Stimulated activated naive CD8-positive, alpha-beta T cell treated with anti-CD3 and anti-CD28 coated beads, Interleukin-15, Interleukin-2, amounts not matched to agents 100 U/mL and 50 U/mL, for 24 hours (primary cell): ENCODE measurements around the gene LUC7L.
"Not testable (repeated sequence)": the region's sequence is repeated elsewhere in the genome, so short reads cannot be mapped to it uniquely, and the experiment has no call there.

Experiments
- ATAC-seq: fragments of 150-1000 bp; cut with Tn5 transposase; one replicate; pipeline ENCODE4 v1.10.0; 2021
- DNase-seq: peaks from one replicate; pipeline ENCODE4 v3.0.0; 2021

Gene LUC7L

DNA sequence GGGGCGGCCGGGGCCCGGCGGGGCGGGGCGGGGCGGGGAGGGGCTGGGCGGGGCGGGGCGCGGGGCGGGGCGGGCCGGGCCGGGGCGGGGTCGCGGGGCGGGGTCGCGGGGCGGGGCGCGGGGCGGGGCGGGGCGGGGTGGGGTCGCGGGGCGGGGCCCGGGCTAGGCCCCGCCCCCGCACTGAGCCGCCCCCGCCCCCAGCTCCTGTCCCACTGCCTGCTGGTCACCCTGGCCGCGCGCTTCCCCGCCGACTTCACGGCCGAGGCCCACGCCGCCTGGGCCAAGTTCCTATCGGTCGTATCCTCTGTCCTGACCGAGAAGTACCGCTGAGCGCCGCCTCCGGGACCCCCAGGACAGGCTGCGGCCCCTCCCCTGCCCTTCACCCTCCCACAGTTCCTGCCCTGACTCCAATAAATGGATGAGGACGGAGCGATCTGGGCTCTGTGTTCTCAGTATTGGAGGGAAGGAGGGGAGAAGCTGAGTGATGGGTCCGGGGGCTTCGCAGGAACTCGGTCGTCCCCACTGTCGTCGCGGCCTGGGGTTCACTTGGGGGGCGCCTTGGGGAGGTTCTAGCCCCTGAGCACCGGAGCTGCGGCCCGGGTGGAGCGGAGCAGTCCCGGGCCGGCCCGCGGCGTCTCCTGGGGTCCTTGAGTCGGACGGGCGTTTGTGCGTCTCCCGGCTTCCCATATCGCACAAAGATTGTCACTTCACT is 64.3 kb downstream of the LUC7L start:
- DNase-seq, result no peak
- ATAC-seq, result no peak

DNA sequence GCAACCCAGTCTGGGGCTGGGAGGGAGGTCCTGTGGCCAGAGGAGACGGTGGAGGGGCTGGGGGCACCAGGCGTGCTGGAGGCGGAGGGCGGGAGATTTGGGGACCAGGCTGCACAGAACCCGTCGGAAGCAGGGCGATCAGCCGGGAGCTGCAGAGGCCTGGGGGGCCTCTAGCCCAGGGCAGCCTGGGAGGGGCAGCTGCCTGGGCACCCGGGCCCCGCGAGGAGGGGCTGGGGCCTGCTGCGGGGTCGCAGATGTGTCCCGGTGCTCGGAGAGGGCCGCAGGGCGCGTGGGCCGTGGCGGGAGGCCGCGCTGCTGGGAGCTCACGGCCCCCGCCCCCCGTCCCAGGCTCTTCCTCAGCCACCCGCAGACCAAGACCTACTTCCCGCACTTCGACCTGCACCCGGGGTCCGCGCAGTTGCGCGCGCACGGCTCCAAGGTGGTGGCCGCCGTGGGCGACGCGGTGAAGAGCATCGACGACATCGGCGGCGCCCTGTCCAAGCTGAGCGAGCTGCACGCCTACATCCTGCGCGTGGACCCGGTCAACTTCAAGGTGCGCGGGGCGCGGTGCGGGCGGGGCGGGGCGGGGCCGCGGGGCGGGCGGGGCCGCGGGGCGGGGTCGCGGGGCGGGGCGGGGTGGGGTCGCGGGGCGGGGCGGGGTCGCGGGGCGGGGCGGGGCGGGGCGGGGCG is 65.0 kb downstream of the LUC7L start:
- DNase-seq, result not testable (repeated sequence)
- peak; percentile 22 for ATAC-seq

DNA sequence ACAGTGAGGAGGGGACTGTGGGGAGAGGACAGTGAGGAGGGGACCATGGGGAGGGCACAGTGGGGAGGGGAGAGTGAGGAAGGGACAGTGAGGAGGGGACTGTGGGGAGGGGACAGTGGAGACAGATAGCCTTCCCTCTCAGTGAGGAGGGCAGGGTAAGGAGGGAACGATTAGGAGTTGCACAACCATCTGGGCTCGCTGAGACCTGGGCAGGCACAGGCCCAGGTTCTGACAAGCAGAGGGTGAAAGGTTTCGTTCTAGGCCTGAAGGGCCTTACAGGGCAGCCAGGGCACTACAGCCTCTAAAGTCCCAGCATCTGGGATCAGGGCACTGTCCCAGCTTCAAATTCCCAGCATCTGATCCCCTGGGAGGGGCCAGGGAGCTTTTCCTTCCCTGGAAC is 65.6 kb downstream of the LUC7L start:
- DNase-seq, result not testable (repeated sequence)
- ATAC-seq, result peak; percentile 32

DNA sequence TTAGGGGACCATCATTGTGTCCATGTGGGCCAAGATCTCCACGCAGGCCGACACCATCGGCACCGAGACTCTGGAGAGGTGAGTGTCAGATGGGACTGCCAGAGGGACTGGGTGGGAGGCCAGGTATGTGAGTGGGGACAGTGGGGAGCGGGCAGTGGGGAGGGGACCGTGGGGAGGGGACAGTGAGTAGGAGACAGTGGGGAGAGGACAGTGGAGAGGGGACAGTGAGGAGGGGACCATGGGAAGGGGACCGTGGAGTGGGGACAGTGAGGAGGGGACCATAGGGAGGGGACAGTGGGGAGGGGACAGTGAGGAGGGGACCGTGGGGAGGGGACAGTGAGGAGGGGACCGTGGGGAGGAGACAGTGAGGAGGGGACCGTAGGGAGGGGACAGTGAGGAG is 66.1 kb downstream of the LUC7L start:
- not testable (repeated sequence) for DNase-seq, ATAC-seq

DNA sequence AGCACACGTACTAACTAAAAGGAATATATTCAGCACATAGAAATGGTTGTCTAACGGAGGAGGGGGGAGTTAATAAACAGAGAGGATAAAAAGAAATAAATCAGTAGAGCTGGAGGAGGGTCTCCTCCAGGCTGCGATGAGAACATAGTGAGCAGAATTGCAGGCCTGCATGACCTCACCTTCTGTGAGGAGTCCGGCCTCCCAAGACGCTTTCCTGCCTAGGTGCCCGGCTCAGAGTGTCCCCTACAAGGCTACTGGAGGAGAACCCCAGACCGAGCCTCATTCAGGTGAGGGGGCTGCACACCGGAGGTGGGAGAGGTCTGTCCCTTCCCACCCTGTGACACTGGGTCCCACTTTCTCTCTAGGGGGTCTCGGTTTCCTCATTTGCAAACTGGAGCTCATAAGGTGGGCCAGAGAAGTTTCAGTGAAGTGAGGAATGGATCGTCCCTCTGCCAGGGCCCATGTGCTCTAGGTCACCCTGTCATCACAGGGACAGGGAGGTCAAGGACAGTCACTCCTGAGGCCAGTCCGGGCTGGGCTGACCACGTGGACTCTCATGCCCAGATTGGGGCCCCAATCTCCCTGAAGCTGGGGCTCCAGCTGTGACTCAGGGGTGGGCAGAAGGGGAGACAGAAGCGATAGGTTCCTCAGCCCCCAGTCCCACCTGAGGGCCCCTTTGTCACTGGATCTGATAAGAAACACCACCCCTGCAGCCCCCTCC is 66.8 kb downstream of the LUC7L start:
- DNase-seq (no peak), ATAC-seq (no peak)

DNA sequence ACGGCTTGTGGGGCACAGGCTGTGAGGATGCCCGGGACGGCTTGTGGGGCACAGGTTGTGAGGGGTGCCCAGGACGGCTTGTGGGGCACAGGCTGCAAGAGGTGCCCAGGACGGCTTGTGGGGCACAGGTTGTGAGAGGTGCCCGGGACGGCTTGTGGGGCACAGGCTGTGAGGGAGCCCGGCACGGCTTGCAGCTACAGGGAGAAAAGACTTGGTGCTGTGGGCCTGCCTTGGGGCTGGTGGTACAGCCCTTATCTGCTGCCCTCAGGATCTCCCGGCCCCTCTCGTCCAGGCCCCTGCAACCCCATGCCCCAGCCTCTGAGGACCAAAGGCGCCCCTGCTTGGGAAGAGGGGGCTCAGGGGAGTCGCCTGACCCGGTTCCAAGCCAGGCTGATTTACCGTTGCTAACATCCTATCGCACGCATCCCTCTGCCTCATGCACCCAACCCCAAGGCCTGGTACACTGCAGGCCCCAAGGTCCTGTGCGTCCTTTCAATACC is 68.5 kb downstream of the LUC7L start:
- DNase-seq, result no peak

DNA sequence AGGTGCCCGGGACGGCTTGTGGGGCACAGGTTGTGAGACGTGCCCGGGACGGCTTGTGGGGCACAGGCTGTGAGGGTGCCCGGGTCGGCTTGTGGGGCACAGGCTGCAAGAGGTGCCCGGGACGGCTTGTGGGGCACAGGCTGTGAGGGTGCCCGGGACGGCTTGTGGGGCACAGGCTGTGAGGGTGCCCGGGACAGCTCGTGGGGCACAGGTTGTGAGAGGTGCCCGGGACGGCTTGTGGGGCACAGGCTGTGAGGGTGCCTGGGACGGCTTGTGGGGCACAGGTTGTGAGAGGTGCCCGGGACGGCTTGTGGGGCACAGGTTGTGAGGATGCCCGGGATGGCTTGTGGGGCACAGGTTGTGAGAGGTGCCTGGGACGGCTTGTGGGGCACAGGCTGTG is 69.0 kb downstream of the LUC7L start:
- DNase-seq, ATAC-seq: not testable (repeated sequence)

More for the DNA sequence above, 68.5 kb downstream of the LUC7L start:
- ATAC-seq, result no peak

DNA sequence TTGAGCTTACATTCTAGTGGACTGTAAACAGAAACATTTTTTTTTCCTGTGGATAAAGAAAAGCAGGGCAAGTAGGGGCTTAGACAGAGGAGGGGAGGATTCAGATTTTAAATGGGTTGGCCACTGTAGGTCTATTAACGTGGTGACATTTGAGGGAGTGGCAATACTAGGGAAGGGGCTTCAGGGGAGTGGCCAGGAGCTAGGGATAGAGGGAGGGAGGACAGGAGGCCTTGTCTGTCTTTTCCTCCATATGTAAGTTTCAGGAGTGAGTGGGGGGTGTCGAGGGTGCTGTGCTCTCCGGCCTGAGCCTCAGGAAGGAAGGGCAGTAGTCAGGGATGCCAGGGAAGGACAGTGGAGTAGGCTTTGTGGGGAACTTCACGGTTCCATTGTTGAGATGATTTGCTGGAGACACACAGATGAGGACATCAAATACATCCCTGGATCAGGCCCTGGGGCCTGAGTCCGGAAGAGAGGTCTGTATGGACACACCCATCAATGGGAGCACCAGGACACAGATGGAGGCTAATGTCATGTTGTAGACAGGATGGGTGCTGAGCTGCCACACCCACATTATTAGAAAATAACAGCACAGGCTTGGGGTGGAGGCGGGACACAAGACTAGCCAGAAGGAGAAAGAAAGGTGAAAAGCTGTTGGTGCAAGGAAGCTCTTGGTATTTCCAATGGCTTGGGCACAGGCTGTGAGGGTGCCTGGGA is 70.0 kb downstream of the LUC7L start:
- no peak for ATAC-seq
- no peak for DNase-seq

DNA sequence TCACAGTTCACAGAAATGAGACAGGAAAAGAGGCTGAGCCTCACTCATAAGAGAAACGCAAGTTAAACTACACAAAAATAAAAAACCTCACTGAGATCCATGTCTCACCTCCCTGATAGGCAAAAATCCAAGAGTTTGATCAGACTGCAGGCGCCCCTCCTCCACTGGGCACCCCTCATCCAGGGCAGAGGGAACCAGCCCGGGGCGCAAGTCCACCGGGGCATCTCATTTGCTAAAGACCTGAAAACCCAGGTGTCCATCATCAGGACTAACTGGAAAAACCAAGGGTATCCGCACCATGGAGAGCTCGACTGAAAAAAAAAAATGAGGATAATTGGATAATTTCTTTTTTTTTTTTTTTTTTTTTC is 74.2 kb downstream of the LUC7L start:
- ATAC-seq (no peak), DNase-seq (no peak)

DNA sequence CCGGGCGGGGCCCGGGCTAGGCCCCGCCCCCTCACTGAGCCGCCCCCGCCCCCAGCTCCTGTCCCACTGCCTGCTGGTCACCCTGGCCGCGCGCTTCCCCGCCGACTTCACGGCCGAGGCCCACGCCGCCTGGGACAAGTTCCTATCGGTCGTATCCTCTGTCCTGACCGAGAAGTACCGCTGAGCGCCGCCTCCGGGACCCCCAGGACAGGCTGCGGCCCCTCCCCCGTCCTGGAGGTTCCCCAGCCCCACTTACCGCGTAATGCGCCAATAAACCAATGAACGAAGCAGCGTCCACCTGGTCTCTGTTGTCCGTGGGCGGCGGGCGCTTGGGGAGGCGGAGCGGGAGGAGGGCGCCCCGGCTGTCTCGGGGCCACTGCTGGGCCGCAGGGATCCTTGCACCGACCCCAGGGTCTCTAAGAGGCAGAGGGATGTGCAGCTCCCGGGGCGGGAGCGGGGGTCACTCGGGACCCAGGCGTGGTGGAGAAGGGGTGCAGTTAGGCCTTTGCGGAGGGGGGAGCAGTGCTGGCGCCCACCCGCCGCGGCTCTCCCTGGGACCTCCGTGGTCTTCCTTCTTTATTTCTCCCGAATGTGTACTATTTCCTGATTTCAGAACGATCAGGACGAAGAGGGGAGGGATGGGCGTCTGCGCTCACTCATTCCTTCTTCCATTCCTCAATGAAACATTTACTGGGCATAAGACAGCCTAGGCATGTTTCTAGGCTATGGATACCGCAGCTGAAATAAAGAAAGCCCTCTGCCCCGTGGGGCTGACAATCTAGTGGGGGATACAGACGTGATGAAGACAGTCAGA is 74.8 kb downstream of the LUC7L start:
- peak; percentile 24 for DNase-seq
- ATAC-seq, result no peak

DNA sequence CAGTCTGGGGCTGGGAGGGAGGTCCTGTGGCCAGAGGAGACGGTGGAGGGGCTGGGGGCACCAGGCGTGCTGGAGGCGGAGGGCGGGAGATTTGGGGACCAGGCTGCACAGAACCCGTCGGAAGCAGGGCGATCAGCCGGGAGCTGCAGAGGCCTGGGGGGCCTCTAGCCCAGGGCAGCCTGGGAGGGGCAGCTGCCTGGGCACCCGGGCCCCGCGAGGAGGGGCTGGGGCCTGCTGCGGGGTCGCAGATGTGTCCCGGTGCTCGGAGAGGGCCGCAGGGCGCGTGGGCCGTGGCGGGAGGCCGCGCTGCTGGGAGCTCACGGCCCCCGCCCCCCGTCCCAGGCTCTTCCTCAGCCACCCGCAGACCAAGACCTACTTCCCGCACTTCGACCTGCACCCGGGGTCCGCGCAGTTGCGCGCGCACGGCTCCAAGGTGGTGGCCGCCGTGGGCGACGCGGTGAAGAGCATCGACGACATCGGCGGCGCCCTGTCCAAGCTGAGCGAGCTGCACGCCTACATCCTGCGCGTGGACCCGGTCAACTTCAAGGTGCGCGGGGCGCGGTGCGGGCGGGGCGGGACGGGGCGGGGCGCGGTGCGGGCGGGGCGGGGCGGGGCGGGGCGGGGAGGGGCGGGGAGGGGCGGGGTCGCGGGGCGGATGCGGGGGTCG is 75.6 kb downstream of the LUC7L start:
- peak; percentile 38 for ATAC-seq
- DNase-seq, result not testable (repeated sequence)

DNA sequence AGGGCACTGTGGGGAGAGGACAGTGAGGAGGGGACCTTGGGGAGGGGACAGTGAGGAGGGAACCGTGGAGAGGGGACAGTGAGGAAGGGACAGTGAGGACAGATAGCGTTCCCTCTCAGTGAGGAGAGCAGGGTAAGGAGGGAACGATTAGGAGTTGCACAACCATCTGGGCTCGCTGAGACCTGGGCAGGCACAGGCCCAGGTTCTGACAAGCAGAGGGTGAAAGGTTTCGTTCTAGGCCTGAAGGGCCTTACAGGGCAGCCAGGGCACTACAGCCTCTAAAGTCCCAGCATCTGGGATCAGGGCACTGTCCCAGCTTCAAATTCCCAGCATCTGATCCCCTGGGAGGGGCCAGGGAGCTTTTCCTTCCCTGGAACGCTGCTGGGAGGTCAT is 76.1 kb downstream of the LUC7L start:
- not testable (repeated sequence) for DNase-seq, ATAC-seq

DNA sequence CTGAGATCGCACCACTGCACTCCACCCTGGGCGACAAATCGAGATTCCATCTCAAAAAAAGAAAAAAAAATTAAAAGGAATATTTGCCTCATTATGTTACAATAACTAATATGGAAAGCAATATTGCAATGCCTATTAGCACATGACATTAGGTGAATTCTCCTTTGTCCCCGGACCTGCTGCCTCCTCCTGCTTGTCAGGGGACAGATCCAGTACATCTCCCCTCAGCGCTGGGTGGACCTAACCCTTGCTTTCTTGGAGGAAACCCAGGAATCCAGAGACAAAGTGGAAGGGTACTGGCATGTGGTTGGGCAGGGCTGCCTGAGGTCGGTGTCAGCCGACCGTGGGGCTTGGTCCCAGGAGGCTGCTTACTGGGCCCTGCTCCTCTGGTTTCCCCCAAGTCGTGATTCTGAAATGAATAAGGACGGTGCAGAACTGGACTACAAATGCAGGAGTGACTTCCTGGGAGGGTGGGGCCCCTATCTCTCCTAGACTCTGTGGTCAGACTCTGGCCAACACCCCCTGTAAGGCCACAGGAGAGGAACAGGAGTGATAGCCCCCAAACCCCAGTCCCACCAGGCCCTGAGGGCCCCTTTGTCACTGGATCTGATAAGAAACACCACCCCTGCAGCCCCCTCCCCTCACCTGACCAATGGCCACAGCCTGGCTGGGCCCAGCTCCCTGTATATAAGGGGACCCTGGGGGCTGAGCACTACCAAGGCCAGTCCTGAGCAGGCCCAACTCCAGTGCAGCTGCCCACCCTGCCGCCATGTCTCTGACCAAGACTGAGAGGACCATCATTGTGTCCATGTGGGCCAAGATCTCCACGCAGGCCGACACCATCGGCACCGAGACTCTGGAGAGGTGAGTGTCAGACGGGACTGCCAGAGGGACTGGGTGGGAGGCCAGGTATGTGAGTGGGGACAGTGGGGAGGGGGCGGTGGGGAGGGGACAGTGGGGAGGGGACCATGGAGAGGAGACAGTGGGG is 76.8 kb downstream of the LUC7L start, which contains the start of gene HBZ:
Gene HBZ, plus strand, starts transcription at position 504 of the 988 bp plus-strand sequence. Its CDS starts 266 bp downstream, at position 770.
- peak; percentile 30 for ATAC-seq
- DNase-seq, result no peak

DNA sequence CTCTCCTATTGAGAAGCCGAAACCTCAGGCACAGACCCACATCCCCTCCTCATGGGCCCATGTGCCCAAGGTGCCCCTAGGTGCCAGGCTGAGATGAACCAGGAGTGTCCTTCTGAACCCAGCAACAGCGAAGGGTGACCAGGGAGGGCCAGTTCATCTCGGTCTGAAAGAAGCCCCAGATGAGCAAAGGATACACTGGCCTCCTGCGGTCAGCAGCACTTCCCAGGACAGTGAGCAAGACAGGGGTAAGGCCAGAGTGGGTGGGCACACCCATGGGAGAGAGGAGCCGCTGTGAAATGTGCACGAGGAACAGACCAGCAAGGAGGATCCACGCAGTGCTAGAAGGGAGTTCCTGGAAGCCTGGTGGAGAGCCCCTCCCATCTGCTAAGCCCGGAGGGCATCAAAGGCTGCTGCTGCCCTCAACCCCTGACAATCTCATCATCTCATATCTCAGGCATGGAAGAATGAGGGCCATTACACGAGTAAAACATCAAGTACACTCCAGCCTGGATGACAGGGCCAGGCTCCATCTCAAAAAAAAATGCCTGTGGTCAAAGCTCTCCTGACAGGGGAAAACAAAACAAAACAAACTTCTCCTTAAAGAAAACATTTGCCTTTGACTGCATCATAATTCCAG is 80.1 kb downstream of the LUC7L start:
- DNase-seq, result no peak
- no peak for ATAC-seq

DNA sequence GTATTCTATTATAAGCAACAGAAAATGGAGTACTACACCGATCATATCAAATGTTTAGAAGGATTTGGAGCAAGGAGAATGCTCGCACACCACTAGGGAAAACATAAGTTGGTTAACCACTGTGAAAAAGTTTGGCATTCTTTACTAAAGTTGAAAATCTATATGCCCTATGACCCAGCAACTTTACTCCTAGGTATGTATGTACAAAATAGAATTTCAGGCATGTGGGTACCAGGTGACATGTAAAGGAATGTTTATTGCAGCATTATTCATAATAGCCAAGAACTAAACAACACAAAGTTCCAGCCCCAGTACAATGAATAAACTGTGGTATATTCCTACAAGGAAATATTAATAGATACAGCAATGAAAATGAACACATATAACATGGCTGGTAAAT is 82.6 kb downstream of the LUC7L start:
- ATAC-seq, result no peak

DNA sequence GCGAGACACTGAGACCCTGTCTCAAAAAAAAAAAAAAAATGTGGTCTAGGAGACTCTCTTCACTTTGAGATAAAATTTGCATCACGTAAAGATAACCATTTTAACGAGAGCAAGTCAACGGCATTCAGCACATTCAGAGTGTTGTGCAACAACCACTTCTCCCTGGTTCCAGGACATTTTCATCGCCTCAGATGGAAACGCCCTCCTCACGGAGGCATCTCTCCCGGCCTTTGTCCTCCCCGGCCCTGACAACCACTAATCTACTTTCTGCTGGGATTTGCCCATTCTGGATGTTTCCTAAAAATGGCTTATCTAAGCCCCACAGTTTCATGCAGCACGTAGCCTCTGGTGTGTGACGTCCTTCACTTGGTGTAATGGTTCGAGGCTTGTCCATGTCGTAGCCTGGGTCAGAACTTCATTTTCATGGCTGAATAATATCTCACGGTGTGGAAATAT is 84.4 kb downstream of the LUC7L start:
- ATAC-seq (no peak), DNase-seq (no peak)

More for the DNA sequence above, 82.6 kb downstream of the LUC7L start:
- no peak for DNase-seq

DNA sequence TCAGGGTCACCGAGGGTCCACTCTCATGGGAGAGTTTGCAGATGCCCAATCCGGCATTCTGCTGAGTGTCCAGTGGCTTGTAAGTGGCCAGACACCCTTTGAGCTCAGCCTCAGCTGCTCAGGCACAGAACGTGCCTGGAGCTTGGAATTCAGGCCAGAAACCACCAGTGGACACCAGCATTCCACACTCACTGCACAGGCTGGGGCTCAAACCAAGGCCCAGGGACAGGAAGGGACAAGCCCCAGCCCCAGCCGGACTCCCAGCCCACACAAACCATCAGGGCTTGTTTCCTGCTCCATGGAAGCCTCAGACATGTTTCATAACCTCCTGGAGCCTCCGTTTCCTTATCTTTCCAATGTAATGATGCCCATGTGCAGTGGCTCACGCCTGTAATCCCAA is 85.8 kb downstream of the LUC7L start:
- DNase-seq (no peak), ATAC-seq (no peak)

DNA sequence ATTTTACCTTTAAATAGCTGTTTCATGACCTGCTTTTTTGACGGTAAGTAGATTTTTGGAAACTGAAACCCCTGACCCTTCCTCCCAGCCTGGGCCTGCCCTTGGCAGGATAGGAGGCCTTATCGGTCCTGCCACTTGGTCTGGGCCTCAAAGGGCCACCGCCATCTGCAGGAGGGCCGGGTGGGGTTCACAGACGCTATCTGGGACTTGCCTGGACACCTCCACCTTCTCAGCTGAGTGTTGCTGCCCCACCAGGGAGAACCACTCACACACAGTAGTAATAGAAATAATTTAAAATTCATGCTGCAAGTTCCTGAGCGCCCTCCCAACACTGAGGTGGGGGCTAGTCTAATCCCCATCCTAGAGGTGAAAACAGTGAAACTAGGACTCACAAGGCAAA is 86.2 kb downstream of the LUC7L start:
- DNase-seq, result no peak
- ATAC-seq, result no peak
